ENCODE results near the gene TMEM272.

The TMEM272 gene

DNA sequence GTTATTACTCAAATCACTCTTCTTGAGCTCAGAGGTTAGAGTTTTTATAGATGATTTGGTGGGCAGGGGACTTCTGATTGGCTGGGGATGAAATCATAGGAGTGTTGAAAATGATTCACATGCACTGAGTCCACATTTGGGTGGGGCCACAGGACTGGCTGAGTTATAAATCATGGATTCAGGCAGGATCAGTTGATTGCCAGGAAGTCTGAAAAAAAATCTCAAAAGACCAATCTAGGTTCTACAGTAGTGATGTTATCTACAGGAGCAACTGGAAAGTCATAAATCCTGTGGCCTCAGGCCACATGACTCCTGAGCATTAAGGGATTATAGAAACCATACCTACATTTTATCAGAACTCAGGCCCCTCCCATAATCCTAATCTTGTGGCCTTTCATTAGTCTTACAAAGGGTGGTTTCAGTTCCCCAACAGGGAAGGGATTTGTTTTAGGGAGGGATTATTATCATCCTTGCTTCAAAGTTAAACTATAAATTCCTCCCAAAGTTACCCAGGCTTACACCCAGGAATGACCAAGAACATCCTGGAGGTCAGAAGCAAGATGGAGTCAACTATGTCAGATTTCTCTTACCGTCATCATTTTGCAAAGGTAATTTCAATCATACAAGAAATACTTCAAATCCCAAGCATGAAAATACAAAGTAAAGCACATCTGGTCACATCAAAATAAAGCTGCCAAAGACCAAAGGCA is 11.2 kb upstream of the TMEM272 start:
- TF ChIP-seq, protein P1, sequence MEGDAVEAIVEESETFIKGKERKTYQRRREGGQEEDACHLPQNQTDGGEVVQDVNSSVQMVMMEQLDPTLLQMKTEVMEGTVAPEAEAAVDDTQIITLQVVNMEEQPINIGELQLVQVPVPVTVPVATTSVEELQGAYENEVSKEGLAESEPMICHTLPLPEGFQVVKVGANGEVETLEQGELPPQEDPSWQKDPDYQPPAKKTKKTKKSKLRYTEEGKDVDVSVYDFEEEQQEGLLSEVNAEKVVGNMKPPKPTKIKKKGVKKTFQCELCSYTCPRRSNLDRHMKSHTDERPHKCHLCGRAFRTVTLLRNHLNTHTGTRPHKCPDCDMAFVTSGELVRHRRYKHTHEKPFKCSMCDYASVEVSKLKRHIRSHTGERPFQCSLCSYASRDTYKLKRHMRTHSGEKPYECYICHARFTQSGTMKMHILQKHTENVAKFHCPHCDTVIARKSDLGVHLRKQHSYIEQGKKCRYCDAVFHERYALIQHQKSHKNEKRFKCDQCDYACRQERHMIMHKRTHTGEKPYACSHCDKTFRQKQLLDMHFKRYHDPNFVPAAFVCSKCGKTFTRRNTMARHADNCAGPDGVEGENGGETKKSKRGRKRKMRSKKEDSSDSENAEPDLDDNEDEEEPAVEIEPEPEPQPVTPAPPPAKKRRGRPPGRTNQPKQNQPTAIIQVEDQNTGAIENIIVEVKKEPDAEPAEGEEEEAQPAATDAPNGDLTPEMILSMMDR (conservative IDR thresholded peaks at IDR 0.05; ENCODE audit: low read length), result no peak
- no peak overlapping the region for H3K4me3 ChIP-seq (ENCODE audit: low read length)
- DNase-seq (ENCODE audit: low read depth), result no peak

GRCh38 chr13:51849145-51850101 is 4.4 kb upstream of the TMEM272 start:
- TF ChIP-seq, protein P1 (conservative IDR thresholded peaks at IDR 0.05; ENCODE audit: low read length), result peak; percentile 58
- H3K4me3 ChIP-seq (ENCODE audit: low read length), result no peak overlapping the region
- no peak for DNase-seq (ENCODE audit: low read depth)

GRCh38 chr13:51848674-51849073 is 3.7 kb upstream of the TMEM272 start:
- no peak overlapping the region for H3K4me3 ChIP-seq (ENCODE audit: low read length)
- peak; percentile 29 for DNase-seq (ENCODE audit: low read depth)
- TF ChIP-seq, protein P1 (conservative IDR thresholded peaks at IDR 0.05; ENCODE audit: low read length), result no peak

- TF ChIP-seq, protein P1 (conservative IDR thresholded peaks at IDR 0.05; ENCODE audit: low read length), result no peak
- no peak overlapping the region for H3K4me3 ChIP-seq (ENCODE audit: low read length)
- DNase-seq (ENCODE audit: low read depth), result no peak
Measured at GRCh38 chr13:51846756-51847155, 1.8 kb upstream of the TMEM272 start.

GRCh38 chr13:51845574-51846318 is 769 bp upstream of the TMEM272 start:
- DNase-seq (ENCODE audit: low read depth), result no peak
- H3K4me3 ChIP-seq (ENCODE audit: low read length), result no peak overlapping the region
- TF ChIP-seq, protein P1 (conservative IDR thresholded peaks at IDR 0.05; ENCODE audit: low read length), result no peak

GRCh38 chr13:51843529-51843928 is 1.4 kb downstream of the TMEM272 start:
- TF ChIP-seq, protein P1 (conservative IDR thresholded peaks at IDR 0.05; ENCODE audit: low read length), result no peak
- DNase-seq (ENCODE audit: low read depth), result no peak
- no peak overlapping the region for H3K4me3 ChIP-seq (ENCODE audit: low read length)
